K562 (cell line): Measurements from ENCODE around the gene TMEM222. TPM values are rescaled to one million over a fixed set of nuclear protein-coding genes. Genes with fewer than 3 reads are reported as not detected.
A peak's percentile ranks its signal among the peaks of the same experiment; 100 is the strongest.

Source experiments
- E2F6 ChIP-seq, 2 experiments: IDR thresholded peaks; 2 replicates each; pipeline ENCODE4 v1.6.1; 2011; ENCODE audit warnings: borderline replicate concordance in 1 of 2, control low read depth in 1 of 2, low read depth in 1 of 2, low read length in 1 of 2, mild to moderate bottlenecking in 1 of 2, mixed read lengths in 1 of 2, moderate library complexity in 1 of 2; ENCODE audit not compliant: insufficient read depth in 1 of 2, insufficient read length in 1 of 2, poor library complexity in 1 of 2, severe bottlenecking in 1 of 2; ENCODE audit errors: extremely low read depth in 1 of 2
- EGR1 ChIP-seq: fragments of 450-650 bp; conservative IDR thresholded peaks from 2 replicates; pipeline ENCODE4 v1.6.1; 2017; ENCODE audit warnings: mild to moderate bottlenecking
- KDM5B ChIP-seq: fragments of 200-600 bp; sonication (generic); IDR thresholded peaks from 2 replicates; pipeline ENCODE4 v1.6.1; 2012; ENCODE audit warnings: low read depth, mild to moderate bottlenecking, moderate library complexity, low read length, control low read depth, inconsistent platforms; ENCODE audit not compliant: insufficient replicate concordance
- MXD1 ChIP-seq: fragments of 250-450 bp; sonication (Bioruptor Pico); IDR thresholded peaks from 2 replicates; pipeline ENCODE4 v1.8.0; 2021; ENCODE audit warnings: borderline replicate concordance, mild to moderate bottlenecking, moderate library complexity; ENCODE audit not compliant: poor library complexity, severe bottlenecking
- NEUROD1 ChIP-seq: fragments of 150-350 bp; IDR thresholded peaks from 2 replicates; pipeline ENCODE4 v1.6.1; 2014; ENCODE audit warnings: borderline replicate concordance, low read length, low read depth; ENCODE audit not compliant: partially characterized antibody
- SAFB ChIP-seq: fragments of 200-400 bp; formaldehyde crosslinking; IDR thresholded peaks from 2 replicates; pipeline ENCODE4 v1.6.1; 2017; ENCODE audit warnings: low read depth, low read length, borderline replicate concordance
- SIX5 ChIP-seq, 2 experiments: IDR thresholded peaks; 2 replicates each; pipeline ENCODE4 v1.6.1; 2011; ENCODE audit warnings: low read length in 2 of 2, borderline replicate concordance in 1 of 2, low read depth in 1 of 2, mild to moderate bottlenecking in 1 of 2, moderate library complexity in 1 of 2; ENCODE audit not compliant: insufficient read depth in 1 of 2
- STAT6 ChIP-seq: sonication (generic); formaldehyde crosslinking; IDR thresholded peaks from 2 replicates; pipeline ENCODE4 v1.8.1; 2023; ENCODE audit warnings: mild to moderate bottlenecking, missing genetic modification reagents
- TFAM ChIP-seq: fragments of 250-450 bp; sonication (Bioruptor Pico); conservative IDR thresholded peaks from 2 replicates; pipeline ENCODE4 v1.5.0; 2021; ENCODE audit warnings: mild to moderate bottlenecking, moderate library complexity
- TGIF2 ChIP-seq: sonication (generic); formaldehyde crosslinking; IDR thresholded peaks from 2 replicates; pipeline ENCODE4 v1.8.1; 2022; ENCODE audit warnings: mild to moderate bottlenecking, missing genetic modification reagents, moderate library complexity
- ZBTB2 ChIP-seq: fragments of 450-650 bp; IDR thresholded peaks from 2 replicates; pipeline ENCODE4 v1.6.1; 2016; ENCODE audit warnings: antibody characterized with exemption
- ZBTB7A ChIP-seq: IDR thresholded peaks from 2 replicates; pipeline ENCODE4 v1.6.1; 2011; ENCODE audit warnings: low read depth, mild to moderate bottlenecking, low read length, moderate library complexity, borderline replicate concordance; ENCODE audit not compliant: control insufficient read depth
- ZKSCAN1 ChIP-seq: fragments of 150-350 bp; IDR thresholded peaks from 2 replicates; pipeline ENCODE4 v1.6.1; 2016; ENCODE audit warnings: low read depth, low read length
- ZMIZ1 ChIP-seq, 2 experiments: fragments of 150-350 bp in 1 of 2; IDR thresholded peaks; 2 replicates each; pipeline ENCODE4 v1.6.1; 2012 to 2016; ENCODE audit warnings: low read depth in 2 of 2, low read length in 2 of 2, mild to moderate bottlenecking in 1 of 2, moderate library complexity in 1 of 2
- ZNF133 ChIP-seq: fragments of 250-450 bp; sonication (Bioruptor Pico); IDR thresholded peaks from 2 replicates; pipeline ENCODE4 v1.4.0; 2020; ENCODE audit warnings: mild to moderate bottlenecking
- ZNF239 ChIP-seq: fragments of 250-450 bp; sonication (Bioruptor Pico); IDR thresholded peaks from 2 replicates; pipeline ENCODE4 v1.4.0; 2020; ENCODE audit warnings: mild to moderate bottlenecking
- ZNF511 ChIP-seq: sonication (generic); formaldehyde crosslinking; IDR thresholded peaks from 2 replicates; pipeline ENCODE4 v1.8.0; 2022; ENCODE audit warnings: mild to moderate bottlenecking, missing genetic modification reagents
- polyA plus RNA-seq, 8 experiments: library from polyadenylated mRNA; depleted of rRNA in 4 of 8; stranded (reverse) in 5 of 8; unstranded in 3 of 8; fragments of >200 nt; fragmentation: Nextera tagmentation in 2 of 8; fragmentation: Illumina TruSeq in 1 of 8; extraction: Ambion mirVana in 2 of 8; extraction: Trizol in 1 of 8; gene quantifications; 2 replicates each; pipeline versions ENCODE4 v1.2.1 to v1.2.3, GENCODE V29; 2011 to 2014; ENCODE audit warnings: inconsistent platforms in 1 of 8, missing spikeins in 1 of 8
- total RNA-seq, 7 experiments: library from RNA; depleted of rRNA in 6 of 7; stranded (reverse); fragments of >200 nt in 6 of 7; fragmentation: Illumina TruSeq in 2 of 7; extraction: Trizol in 2 of 7; gene quantifications; 2 replicates each; pipeline versions ENCODE4 v1.2.1 to v1.2.3, GENCODE V29; 2011 to 2021; ENCODE audit warnings: low replicate concordance in 1 of 7

TMEM222 gene
- total and polyA plus RNA-seq, 9 of the 15 experiments (the other 6 are each of a cell fraction or from before 2014, with no cell fraction given): 6.9 to 48.0 (median 32.8) TPM

GRCh38 chr1:27366113-27366410 lies 44.1 kb downstream of the TMEM222 start (continued):
- TF ChIP-seq KDM5B (no peak), ZNF239 (CRISPR knock-in tag) (no peak), E2F6 (IDR thresholded peaks at IDR 0.05; ENCODE audit: borderline replicate concordance in 1 of 2, extremely low read depth in 1 of 2, insufficient read depth in 1 of 2, insufficient read length in 1 of 2, low read depth in 1 of 2, low read length in 1 of 2, poor library complexity in 1 of 2, severe bottlenecking in 1 of 2) (peak in 1 of 2 experiments; percentile 11), ZNF511 (CRISPR knock-in tag) (no peak), STAT6 (CRISPR knock-in tag) (no peak), ZNF133 (no peak), NEUROD1 (no peak), TGIF2 (CRISPR knock-in tag) (no peak), ZBTB7A (peak; percentile 10; the same call in 1 of the 2 replicates), ZBTB2 (no peak), EGR1 (peak; percentile 86), TFAM (CRISPR knock-in tag) (no peak), SAFB (no peak), ZKSCAN1 (no peak), SIX5 (IDR thresholded peaks at IDR 0.05; ENCODE audit: borderline replicate concordance in 1 of 2, insufficient read depth in 1 of 2, low read depth in 1 of 2, low read length in 2 of 2) (no peak), MXD1 (no peak), ZMIZ1 (IDR thresholded peaks at IDR 0.05; ENCODE audit: low read depth in 2 of 2, low read length in 2 of 2) (0 out of 4 replicates have a peak, but pooled peaks of 1 of the 2 experiments have one; percentile 12)
